UCSD-AML1 (cell line): ENCODE data around the gene DLK1.

Experiments
- DNase-seq: peaks from one replicate; lab custom pipeline; 2025; ENCODE audit not compliant: unreplicated experiment; lab: John Stamatoyannopoulos, UW

Gene DLK1

DNA sequence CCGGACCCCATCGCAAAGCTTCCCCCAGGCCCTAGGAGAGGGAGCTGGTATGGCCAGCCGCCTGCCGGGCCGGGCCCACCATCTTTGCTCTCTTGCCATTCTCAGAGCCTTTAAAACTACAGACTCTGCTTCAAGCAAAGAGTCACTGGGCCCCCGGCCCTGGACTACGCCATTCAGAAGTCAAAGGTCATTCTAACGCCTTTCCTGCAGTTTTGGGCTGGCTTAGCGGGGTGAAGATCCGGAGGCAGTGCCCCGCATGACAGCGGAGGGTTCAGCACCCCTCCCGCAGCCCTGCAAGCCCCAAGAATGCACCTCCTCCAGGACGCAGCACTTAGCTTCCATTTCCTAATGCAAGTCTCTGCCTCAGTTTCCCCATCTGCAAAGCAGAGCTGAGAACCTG, 61.0 kb downstream of the DLK1 start:
- DNase-seq, result no peak
